Heart right ventricle (tissue), 16 donors: ENCODE results near the gene LMOD1. TPM values are rescaled to one million over a fixed set of nuclear protein-coding genes. Genes with fewer than 3 reads are reported as not detected.
"Not testable (repeated sequence)": the region's sequence is repeated elsewhere in the genome, so short reads cannot be mapped to it uniquely, and the experiment has no call there.

Experiments
- ATAC-seq, 8 donors: fragments of 200-7000 bp; cut with Tn5 transposase; one replicate each; pipeline ENCODE4 v1.9.1; 2020; ENCODE audit warnings: mild to moderate bottlenecking in 8 of 8, moderate library complexity in 8 of 8, moderate number of reproducible peaks in 1 of 8
- DNase-seq, 2 donors: peaks; one replicate each; pipeline ENCODE4 v3.0.0-alpha.2; 2020
- H3K27ac ChIP-seq, 10 donors: fragments of 200-600 bp; sonication (generic) in 2 of 10; one replicate each; pipeline versions ENCODE4 v1.5.0 to v1.8.0; 2020 to 2022; ENCODE audit warnings: mild to moderate bottlenecking in 3 of 10
- H3K27me3 ChIP-seq, 7 donors: fragments of 200-600 bp; one replicate each; pipeline ENCODE4 v1.8.0; 2021 to 2022; ENCODE audit warnings: mild to moderate bottlenecking in 2 of 7
- H3K36me3 ChIP-seq, 9 donors: fragments of 200-600 bp; sonication (generic) in 1 of 9; one replicate each; pipeline versions ENCODE4 v1.5.0 to v1.8.0; 2020 to 2022; ENCODE audit warnings: mild to moderate bottlenecking in 2 of 9
- H3K4me1 ChIP-seq, 9 donors: fragments of 200-600 bp; sonication (generic) in 1 of 9; one replicate each; pipeline versions ENCODE4 v1.5.0 to v1.8.0; 2020 to 2022; ENCODE audit warnings: mild to moderate bottlenecking in 4 of 9
- H3K4me3 ChIP-seq, 10 donors: fragments of 200-600 bp; sonication (generic) in 2 of 10; one replicate each; pipeline versions ENCODE4 v1.5.0 to v1.8.0; 2020 to 2022; ENCODE audit warnings: mild to moderate bottlenecking in 7 of 10, moderate library complexity in 2 of 10
- H3K9me3 ChIP-seq, 11 donors: fragments of 200-600 bp in 10 of 11; sonication (generic) in 2 of 11; one replicate each; pipeline versions ENCODE4 v1.5.0 to v1.8.0; 2013 to 2022; ENCODE audit warnings: mild to moderate bottlenecking in 2 of 11, control low read depth in 1 of 11, moderate library complexity in 1 of 11
- CTCF ChIP-seq, 9 donors: fragments of 200-600 bp; sonication (generic) in 2 of 9; IDR thresholded peaks; one replicate each; pipeline versions ENCODE4 v1.5.0 to v1.8.0; 2021 to 2022; ENCODE audit warnings: antibody characterized with exemption in 9 of 9, mild to moderate bottlenecking in 5 of 9, moderate library complexity in 1 of 9
- WGBS, 2 donors: extraction: QIAGEN DNeasy Blood & Tissue Kit; methylation state at CpG; one replicate each; pipeline ENCODE4 v1.1.7; 2013; ENCODE audit warnings: inconsistent platforms in 1 of 2; 5-methylcytosine and 5-hydroxymethylcytosine counted together
- intact Hi-C, 10 donors: fragments of 100-400 bp; cut with DNase I; formaldehyde crosslinking; loops; one replicate each; pipeline versions ENCODE4 v1.11.1 to v1.14.2; 2022
- polyA plus RNA-seq, 2 donors: library from polyadenylated mRNA; stranded (reverse); fragments of 200-250 nt; gene quantifications; one replicate each; pipeline ENCODE4 v1.2.3, GENCODE V29; 2013
- total RNA-seq, 10 donors: library from RNA; stranded (reverse); fragmentation: NEBNext Ultra II Directional in 3 of 10; extraction: Animal tissue kit (Norgen Biotek cat#: 25700) in 3 of 10; gene quantifications; one replicate each; pipeline versions ENCODE4 v1.2.1 to v1.2.4, GENCODE V29; 2021 to 2023
- donor health status: Arrhythmogenic right ventricular cardiomyopathy.
- donor health status: ischemic (EF 13 %, LVEDD 7.1; RV severe dilation, severe dysfunction).
- donor health status: healthy with polysubstance abuse.
- donor health status: DM: no; HTN: yes; CAD: no.
- donor health status: DM: no; HTN: no; CAD: no.
- donor health status: ischemic (EF 25% LVEDD 6.9; RV normal size, moderate dysfunction).
- donor health status: ischemic (EF 25% LVEDD 5.7; RV mildly dilated, moderate dysfunction).
- donor health status: healthy.
- donor health status: DM: yes; HTN: yes; CAD: no.
- donor health status: Ischemic cardiomyopathy.
- donor health status: ischemic (EF 35%, LVEDD 5.7; RV mildly dilated, moderate dysfunction).
- donor health status: nonischemic (EF 11% LVEDD 7.7; RV severe dilation, severe dysfunction).
- donor health status: DM: yes; HTN: yes; CAD: no.
- donor health status: PGD.
- donor health status: ischemic (EF 29% LVEDD 5.4; RV normal size, mild dysfunction).
- donor health status: nonischemic (EF 23%, LVEDD 6.1; RV moderate dilation, normal function).

The LMOD1 gene
- total and polyA plus RNA-seq, 12 donors: 3.6 to 22.7 (median 9.8) TPM

DNA sequence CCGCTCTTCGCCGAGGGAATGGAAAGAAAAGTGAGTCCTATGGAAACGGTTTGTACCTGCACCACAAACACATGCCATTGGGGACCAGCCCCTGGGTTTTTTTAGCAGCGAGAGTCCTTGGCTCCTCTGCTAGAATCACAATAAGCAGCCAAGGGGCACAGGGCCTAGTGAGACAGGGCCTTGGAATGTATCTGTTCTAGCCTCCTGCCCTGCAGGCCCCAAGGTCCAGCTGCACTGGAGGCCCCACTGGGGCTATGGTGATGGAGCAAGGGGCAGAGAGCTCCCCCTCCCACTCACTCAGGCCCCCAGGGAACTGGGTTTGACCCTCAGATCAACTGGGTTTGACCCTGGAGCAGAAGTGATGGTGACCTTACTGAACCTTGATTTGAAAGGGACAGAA is 43.2 kb downstream of the LMOD1 start:
- DNase-seq: peak in 1 of 2 donors; percentile 44
- intact Hi-C loops: loop anchor here in 2 of 10 donors (2.0 to 5.0 kb wide), 2 partner anchors 44 to 46 kb away; partner anchors contain the start of gene LMOD1 (in 1 of the 2)
- no peaks in the 10 kb centered on the region for H3K27me3 ChIP-seq
- ATAC-seq: peak in 4 of 8 donors; percentile 26 to 64 (median 30)
- H3K27ac ChIP-seq: peak overlapping the region in 9 of 10 donors; percentile 13 to 81 (median 68)
- peaks cover 0 to 44% (median 27%) of the 10 kb centered on the region in 9 donors for H3K4me1 ChIP-seq
- no peaks in the 10 kb centered on the region for H3K9me3 ChIP-seq
- WGBS, 2 donors: 86 to 93% methylated on average over 5 of the region's 5 CpGs
- no peak overlapping the region for H3K4me3 ChIP-seq
- peaks cover 0 to 12% (median 0%) of the 10 kb centered on the region in 9 donors for H3K36me3 ChIP-seq
- no peak for TF ChIP-seq CTCF (IDR thresholded peaks at IDR 0.05)

GRCh38 chr1:201902198-201902597 is 44.1 kb downstream of the LMOD1 start:
- TF ChIP-seq CTCF (IDR thresholded peaks at IDR 0.05): no peak
- no peak overlapping the region for H3K4me3 ChIP-seq
- DNase-seq (no peak), ATAC-seq (no peak)
- intact Hi-C loops: loop anchor here in 2 of 10 donors (2.0 to 5.0 kb wide), 2 partner anchors 45 to 47 kb away; partner anchors contain the start of gene LMOD1 (in 1 of the 2)
- WGBS, 2 donors: 72 to 81% methylated on average over 3 of the region's 3 CpGs
- H3K36me3 ChIP-seq: peaks cover 0 to 12% (median 0%) of the 10 kb centered on the region in 9 donors
- H3K9me3 ChIP-seq: no peaks in the 10 kb centered on the region
- H3K4me1 ChIP-seq: peaks cover 0 to 50% (median 25%) of the 10 kb centered on the region in 9 donors
- no peaks in the 10 kb centered on the region for H3K27me3 ChIP-seq
- H3K27ac ChIP-seq: peak overlapping the region in 5 of 10 donors; percentile 65 to 81 (median 79)

- not testable (repeated sequence) for H3K27me3 ChIP-seq, DNase-seq, H3K4me3 ChIP-seq, H3K9me3 ChIP-seq, ATAC-seq
- Histone ChIP-seq H3K4me1 (peaks cover 3 to 51% (median 26%) of the 10 kb centered on the region in 9 donors), H3K36me3 (peaks cover 0 to 12% (median 0%) of the 10 kb centered on the region in 9 donors), H3K27ac (peak overlapping the region in 1 of 10 donors; percentile 7)
- intact Hi-C loops: loop anchor here in 1 of 10 donors (5.0 kb wide), 1 partner anchor 46 kb away; the partner anchor contains the start of gene LMOD1
- 90 to 97% methylated on average over 6 of the region's 6 CpGs for WGBS, 2 donors
These were observed 45.3 kb downstream of the LMOD1 start for GRCh38 chr1:201901036-201901435.

- peak overlapping the region in 1 of 10 donors; percentile 7 for H3K27ac ChIP-seq
These were observed 45.9 kb downstream of the LMOD1 start for GRCh38 chr1:201900476-201900875.

More at GRCh38 chr1:201900476-201900875, 45.9 kb downstream of the LMOD1 start:
- Histone ChIP-seq H3K4me3 (no peak overlapping the region), H3K27me3 (no peaks in the 10 kb centered on the region), H3K36me3 (peaks cover 0 to 12% (median 0%) of the 10 kb centered on the region in 9 donors), H3K4me1 (peaks cover 7 to 48% (median 25%) of the 10 kb centered on the region in 9 donors), H3K9me3 (no peaks in the 10 kb centered on the region)
- DNase-seq: no peak
- intact Hi-C loops: loop anchor here in 1 of 10 donors (5.0 kb wide), 1 partner anchor 47 kb away; the partner anchor contains the start of gene LMOD1
- no peak for TF ChIP-seq CTCF (IDR thresholded peaks at IDR 0.05)
- no peak for ATAC-seq
- WGBS, 2 donors: 76 to 77% methylated on average over 5 of the region's 5 CpGs
